NT2/D1 (cell line): Measurements from ENCODE around the gene THBS2.
A peak's percentile ranks its signal among the peaks of the same experiment; 100 is the strongest.
"Not testable (repeated sequence)": the region's sequence is repeated elsewhere in the genome, so short reads cannot be mapped to it uniquely, and the experiment has no call there.

ENCODE experiments used
- DNase-seq: peaks from one replicate; pipeline ENCODE4 v3.0.0-alpha.2; 2011; ENCODE audit warnings: low read depth, low spot score
- H3K27me3 ChIP-seq: 2 replicates; pipeline ENCODE4 v1.6.0; 2011; ENCODE audit warnings: mild to moderate bottlenecking; ENCODE audit not compliant: insufficient read length, insufficient read depth
- H3K36me3 ChIP-seq: 2 replicates; pipeline ENCODE4 v1.6.1; 2011; ENCODE audit warnings: mild to moderate bottlenecking, low read length, mixed read lengths; ENCODE audit not compliant: insufficient read depth, insufficient read length
- H3K4me1 ChIP-seq: 2 replicates; pipeline ENCODE4 v1.5.1; 2011; ENCODE audit not compliant: insufficient read depth, insufficient read length
- H3K4me3 ChIP-seq: 2 replicates; pipeline ENCODE4 v1.5.1; 2011; ENCODE audit warnings: low read depth; ENCODE audit not compliant: insufficient read length
- H3K9ac ChIP-seq: 2 replicates; pipeline ENCODE4 v1.6.0; 2011; ENCODE audit warnings: low read depth; ENCODE audit not compliant: insufficient read length
- H3K9me3 ChIP-seq: 2 replicates; pipeline ENCODE4 v1.5.1; 2011; ENCODE audit warnings: mild to moderate bottlenecking, low read length; ENCODE audit not compliant: insufficient read depth
- SUZ12 ChIP-seq: IDR thresholded peaks from 2 replicates; pipeline ENCODE4 v1.6.1; 2011; ENCODE audit not compliant: insufficient read length, insufficient read depth; ENCODE audit errors: extremely low read depth
- YY1 ChIP-seq: IDR thresholded peaks from 2 replicates; pipeline ENCODE4 v1.6.1; 2011; ENCODE audit not compliant: insufficient read length, insufficient read depth
- ZNF274 ChIP-seq: IDR thresholded peaks from 2 replicates; pipeline ENCODE4 v1.6.1; 2011; ENCODE audit warnings: mild to moderate bottlenecking, low read depth, low read length

The THBS2 gene

GRCh38 chr6:169253337-169254238 lies at the start of gene THBS2:
Gene THBS2, minus strand, starts transcription at chr6:169253846. Its CDS starts 3,062 bp downstream, at chr6:169250784.
- H3K27me3 ChIP-seq: peaks cover 56% of the 10 kb centered on the region
- DNase-seq: no peak
- no peak for TF ChIP-seq YY1
- no peak for TF ChIP-seq ZNF274
- TF ChIP-seq SUZ12: no peak

GRCh38 chr6:169302716-169303115 lies 49.1 kb upstream of the THBS2 start:
- H3K9ac ChIP-seq: no peak overlapping the region
- no peaks in the 10 kb centered on the region for H3K36me3 ChIP-seq
- TF ChIP-seq YY1 (no peak), SUZ12 (no peak), ZNF274 (no peak)
- H3K4me1 ChIP-seq: no peaks in the 10 kb centered on the region
- no peak overlapping the region for H3K4me3 ChIP-seq
- H3K27me3 ChIP-seq: no peaks in the 10 kb centered on the region
- H3K9me3 ChIP-seq: no peaks in the 10 kb centered on the region; the same call in 1 of the 2 replicates
- DNase-seq: no peak

More at GRCh38 chr6:169253337-169254238, at the start of gene THBS2:
- H3K4me1 ChIP-seq: peaks cover 8% of the 10 kb centered on the region
- no peaks in the 10 kb centered on the region for H3K9me3 ChIP-seq
- H3K36me3 ChIP-seq: peaks cover 2% of the 10 kb centered on the region
- H3K4me3 ChIP-seq: peak within 1 kb of the TSS; percentile 23
- H3K9ac ChIP-seq: peak within 1 kb of the TSS; percentile 47

GRCh38 chr6:169302255-169302654 lies 48.6 kb upstream of the THBS2 start:
- H3K36me3 ChIP-seq: no peaks in the 10 kb centered on the region
- H3K9me3 ChIP-seq: no peaks in the 10 kb centered on the region; the same call in 1 of the 2 replicates
- no peaks in the 10 kb centered on the region for H3K27me3 ChIP-seq
- no peaks in the 10 kb centered on the region for H3K4me1 ChIP-seq
- no peak overlapping the region for H3K4me3 ChIP-seq
- TF ChIP-seq ZNF274: no peak
- no peak for TF ChIP-seq YY1
- no peak for TF ChIP-seq SUZ12
- H3K9ac ChIP-seq: no peak overlapping the region
- DNase-seq: no peak

GRCh38 chr6:169300916-169301315 lies 47.3 kb upstream of the THBS2 start:
- H3K27me3 ChIP-seq: no peaks in the 10 kb centered on the region
- H3K4me1 ChIP-seq: no peaks in the 10 kb centered on the region
- no peaks in the 10 kb centered on the region; the same call in 1 of the 2 replicates for H3K9me3 ChIP-seq
- no peak for DNase-seq
- H3K9ac ChIP-seq: no peak overlapping the region
- TF ChIP-seq SUZ12 (no peak), YY1 (no peak), ZNF274 (no peak)
- H3K4me3 ChIP-seq: no peak overlapping the region
- H3K36me3 ChIP-seq: no peaks in the 10 kb centered on the region

- not testable (repeated sequence) for H3K27me3 ChIP-seq, H3K9ac ChIP-seq, H3K36me3 ChIP-seq, H3K4me3 ChIP-seq, H3K9me3 ChIP-seq, DNase-seq, H3K4me1 ChIP-seq
Measured at GRCh38 chr6:169298626-169299025, 45.0 kb upstream of the THBS2 start.

GRCh38 chr6:169296622-169297021 lies 43.0 kb upstream of the THBS2 start:
- H3K27me3 ChIP-seq: no peaks in the 10 kb centered on the region
- no peaks in the 10 kb centered on the region for H3K36me3 ChIP-seq
- TF ChIP-seq YY1: no peak
- TF ChIP-seq ZNF274: no peak
- no peak for TF ChIP-seq SUZ12
- DNase-seq: no peak
- H3K9me3 ChIP-seq: no peaks in the 10 kb centered on the region; the same call in 1 of the 2 replicates
- no peak overlapping the region for H3K9ac ChIP-seq
- H3K4me3 ChIP-seq: no peak overlapping the region
- no peaks in the 10 kb centered on the region for H3K4me1 ChIP-seq

GRCh38 chr6:169296170-169296569 lies 42.5 kb upstream of the THBS2 start:
- Histone ChIP-seq H3K4me3 (no peak overlapping the region), H3K36me3 (no peaks in the 10 kb centered on the region), H3K27me3 (no peaks in the 10 kb centered on the region), H3K9me3 (no peaks in the 10 kb centered on the region; the same call in 1 of the 2 replicates), H3K9ac (no peak overlapping the region), H3K4me1 (no peaks in the 10 kb centered on the region)
- DNase-seq: no peak
- TF ChIP-seq SUZ12 (no peak), ZNF274 (no peak), YY1 (no peak)
